Activated T-cell treated with anti-CD3 and anti-CD28 coated beads for 1 hour (primary cell): Measurements from ENCODE around the gene TRMT2A.
A peak's percentile ranks its signal among the peaks of the same experiment; 100 is the strongest.

Experiments
- DNase-seq: peaks from one replicate; pipeline ENCODE4 v3.0.0-alpha.2; 2020; ENCODE audit warnings: low read depth

The TRMT2A gene

DNA sequence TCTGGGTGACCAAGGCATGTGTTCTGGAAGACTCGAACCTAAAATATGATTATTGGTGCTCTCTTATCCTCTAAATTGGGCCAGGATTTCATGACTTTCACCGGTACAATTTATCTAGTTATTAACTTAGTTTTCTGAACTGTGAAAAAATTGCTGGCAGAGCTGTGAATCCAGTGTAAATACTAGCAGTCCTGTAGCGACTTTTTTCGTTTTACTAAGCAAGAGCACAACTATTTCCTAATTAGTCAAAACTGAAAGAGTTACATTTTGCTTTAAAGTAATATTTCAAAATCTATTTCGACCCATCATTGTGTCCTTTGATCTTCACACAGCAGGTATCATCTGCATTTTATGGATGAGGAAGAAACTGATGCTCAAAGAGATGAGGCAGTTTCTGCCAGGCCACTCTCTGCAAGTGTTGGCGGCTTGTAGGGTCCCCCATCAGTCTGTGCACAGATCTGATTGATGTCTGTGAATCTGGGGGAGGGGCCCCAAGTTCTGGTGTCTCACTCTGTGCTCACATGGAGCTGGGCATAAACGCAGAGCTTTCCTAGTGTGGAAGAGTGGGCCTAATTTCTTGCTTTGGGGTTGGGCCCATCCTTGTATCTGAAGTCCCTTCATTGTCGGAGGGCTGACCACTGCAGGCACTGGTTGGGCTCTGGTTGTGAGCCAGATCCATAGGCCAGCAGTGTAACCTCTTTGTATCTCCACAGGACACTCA is 1.4 kb upstream of the TRMT2A start:
- no peak for DNase-seq

DNA sequence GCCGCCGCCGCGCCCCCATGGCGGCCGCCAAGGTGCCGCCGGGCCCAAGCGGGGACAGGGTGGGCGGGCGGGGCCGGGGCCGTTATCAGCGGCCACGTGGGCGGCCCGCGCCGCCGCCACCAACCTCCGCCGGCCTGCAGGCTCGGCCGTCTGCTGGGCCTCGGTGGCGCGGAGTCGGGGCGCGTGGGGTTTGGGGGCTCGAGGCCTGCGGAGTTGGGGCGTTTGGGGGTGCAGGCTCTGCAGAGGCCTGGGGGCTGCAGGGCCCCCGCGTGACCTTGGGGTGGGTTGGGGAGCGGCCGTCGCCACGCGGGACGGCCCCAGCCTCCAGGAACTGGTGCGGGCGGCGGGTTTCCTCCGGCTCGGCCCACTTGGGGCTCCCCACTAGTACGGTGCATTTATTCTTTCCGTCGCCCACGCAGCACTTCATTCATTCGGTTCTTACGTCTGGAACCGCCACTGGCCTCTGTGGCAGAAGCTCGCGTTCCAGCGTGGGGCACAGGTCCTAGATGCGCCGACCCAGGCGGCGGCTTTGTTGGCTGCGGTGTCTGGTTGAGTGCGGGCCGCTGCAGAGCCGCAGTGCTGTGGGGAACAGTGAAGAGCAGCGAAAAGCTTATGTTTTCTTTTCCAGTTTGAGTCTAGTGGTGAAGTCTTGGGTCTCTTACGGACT is 740 bp upstream of the TRMT2A start:
- DNase-seq: peak; percentile 35

DNA sequence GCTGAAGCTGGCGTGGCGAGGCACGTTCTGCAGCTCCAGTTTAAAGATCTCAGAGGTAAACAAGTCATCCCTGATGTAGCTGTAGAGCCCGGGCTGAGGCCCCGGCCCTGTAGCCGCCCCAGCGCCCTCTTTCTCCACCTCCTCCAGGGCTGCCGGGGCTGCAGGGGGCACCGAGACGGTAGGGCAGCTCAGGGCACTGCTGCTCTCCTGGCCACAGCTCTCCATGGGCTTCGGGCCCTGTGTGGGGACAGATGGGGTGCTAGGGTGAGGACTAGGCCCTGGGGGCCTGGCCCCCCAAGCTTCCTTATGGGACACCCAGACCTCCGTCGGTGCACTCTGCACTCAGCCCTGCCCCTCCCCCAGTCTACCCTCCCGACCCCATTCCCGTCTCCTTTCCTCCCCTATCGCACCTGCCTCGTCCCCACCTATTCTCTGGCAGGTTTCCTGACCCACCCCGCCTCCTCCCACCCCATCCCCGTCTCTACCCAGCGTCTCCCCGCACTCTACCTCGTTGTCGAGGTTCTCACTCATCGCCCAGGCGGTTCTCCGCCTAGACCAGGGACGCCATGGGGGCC is 563 bp downstream of the TRMT2A start:
- DNase-seq: no peak

DNA sequence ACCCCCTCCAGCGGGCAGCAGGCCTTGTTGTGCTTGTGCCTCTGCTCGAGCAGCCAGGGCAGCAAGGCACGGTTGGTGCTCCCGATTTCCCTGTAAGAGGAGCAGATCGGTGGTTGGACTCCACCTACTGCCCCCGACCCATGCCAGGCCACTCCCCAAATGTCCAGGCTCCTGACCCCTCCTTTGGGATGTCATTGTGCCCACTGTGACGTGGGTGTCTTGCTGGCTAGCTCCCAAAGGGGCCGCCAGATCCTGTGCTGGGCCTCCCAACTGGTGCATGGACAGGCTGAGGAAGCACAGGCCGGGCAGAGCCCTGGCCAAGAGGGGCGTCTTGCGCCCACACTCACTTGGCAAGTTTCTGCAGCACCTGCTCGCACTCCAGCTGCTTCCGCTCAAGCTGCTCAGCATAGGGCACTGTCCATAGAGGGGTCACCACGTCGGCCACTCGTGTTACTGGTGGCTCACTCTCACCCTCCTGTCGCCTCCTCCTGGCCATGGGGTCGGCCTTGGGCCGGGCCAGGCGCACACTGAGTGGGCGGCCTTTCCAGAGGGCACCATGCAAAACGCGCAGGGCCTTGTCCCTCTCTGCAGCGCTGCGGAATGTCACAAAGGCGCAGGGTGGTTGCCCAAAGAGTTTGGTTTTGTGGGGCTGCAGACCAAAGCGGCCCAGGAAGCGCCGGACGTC is 1.2 kb downstream of the TRMT2A start, which contains the start of gene RANBP1:
Gene RANBP1 (plus strand): TSS at position 414 of the 685 bp plus-strand sequence. CDS start 81 bp downstream, at position 495.
- DNase-seq: no peak

DNA sequence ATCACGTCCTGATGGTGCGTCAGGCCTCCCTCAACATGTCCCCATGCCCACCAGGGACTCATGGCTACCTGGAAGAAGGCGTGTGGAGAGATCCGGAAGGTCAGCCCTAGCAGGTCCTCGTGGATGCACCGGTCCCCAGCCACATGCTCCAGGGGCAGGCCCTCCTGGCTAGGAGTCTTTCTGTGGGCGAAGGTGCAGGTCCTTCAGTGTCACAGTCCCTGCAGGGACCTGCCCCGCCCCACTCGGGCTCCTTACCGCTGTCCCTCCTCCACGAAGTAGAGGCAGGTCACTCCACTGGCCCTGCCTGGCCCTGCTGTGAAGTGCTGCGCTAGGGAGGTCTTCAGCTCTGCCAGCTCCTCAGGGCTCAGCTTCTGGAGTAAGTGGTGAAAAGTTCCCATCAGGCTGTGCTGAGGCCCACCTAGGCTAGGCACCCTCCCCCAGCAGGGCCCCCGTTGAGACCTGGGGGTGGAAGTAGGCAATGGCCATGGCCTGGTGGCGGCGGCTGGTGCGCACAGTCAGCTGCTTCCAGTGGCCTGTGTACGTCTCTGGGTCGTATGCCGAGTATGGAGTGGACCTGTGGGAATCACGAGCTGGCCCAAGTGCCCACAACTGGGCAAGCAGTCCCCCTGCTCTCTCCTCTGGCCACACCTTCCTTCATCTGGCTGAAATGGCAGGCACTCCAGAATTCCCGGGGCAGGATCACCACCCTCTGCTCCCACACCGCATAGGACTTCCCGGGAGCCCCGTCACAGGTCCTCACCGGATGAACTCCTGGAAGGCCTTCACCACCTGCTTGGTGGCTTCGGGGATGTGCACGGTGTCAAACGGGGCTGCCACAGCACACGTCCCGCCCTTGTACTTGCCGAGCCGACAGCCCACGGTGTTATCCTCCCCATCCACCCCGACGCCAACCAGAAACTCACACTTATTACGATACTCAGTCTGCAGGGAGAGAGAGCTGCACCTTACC is 2.2 kb downstream of the TRMT2A start:
- no peak for DNase-seq

DNA sequence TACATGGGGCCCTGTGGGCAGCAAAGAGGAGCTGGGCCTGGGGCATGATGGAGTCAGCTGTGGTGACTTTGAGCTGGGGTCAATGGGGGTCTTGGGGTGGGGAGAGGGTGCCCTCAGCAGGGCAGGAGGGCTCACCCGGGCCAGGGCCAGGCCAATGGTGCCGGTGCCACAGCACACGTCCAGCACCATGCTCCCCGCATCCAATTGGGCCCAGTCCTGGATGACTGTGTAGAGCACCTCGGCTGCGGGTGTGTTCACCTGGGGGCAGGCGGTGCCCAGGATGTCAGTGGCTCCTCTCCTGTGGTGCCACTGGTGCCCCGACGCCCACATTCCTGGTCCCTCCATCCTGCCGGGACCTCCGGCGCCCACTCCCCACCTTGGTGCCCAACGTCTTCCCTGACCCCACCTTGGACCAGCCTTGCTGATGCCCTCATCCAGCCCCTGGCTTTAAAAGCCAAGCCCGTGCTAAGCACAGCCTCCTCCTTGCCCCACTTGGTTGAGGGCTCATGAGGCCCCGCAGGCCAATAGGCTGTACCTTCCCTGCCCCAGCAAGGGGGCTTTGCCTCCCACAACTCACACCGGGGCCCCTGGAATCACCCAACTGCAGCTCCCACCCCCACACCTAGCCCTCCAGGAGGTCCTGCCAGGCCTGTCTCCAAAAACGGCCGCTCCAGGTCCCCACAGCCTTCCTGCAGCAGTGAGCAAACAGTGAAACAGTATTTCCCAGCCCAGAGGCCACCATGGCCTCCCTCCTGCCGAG is 3.3 kb downstream of the TRMT2A start:
- no peak for DNase-seq

DNA sequence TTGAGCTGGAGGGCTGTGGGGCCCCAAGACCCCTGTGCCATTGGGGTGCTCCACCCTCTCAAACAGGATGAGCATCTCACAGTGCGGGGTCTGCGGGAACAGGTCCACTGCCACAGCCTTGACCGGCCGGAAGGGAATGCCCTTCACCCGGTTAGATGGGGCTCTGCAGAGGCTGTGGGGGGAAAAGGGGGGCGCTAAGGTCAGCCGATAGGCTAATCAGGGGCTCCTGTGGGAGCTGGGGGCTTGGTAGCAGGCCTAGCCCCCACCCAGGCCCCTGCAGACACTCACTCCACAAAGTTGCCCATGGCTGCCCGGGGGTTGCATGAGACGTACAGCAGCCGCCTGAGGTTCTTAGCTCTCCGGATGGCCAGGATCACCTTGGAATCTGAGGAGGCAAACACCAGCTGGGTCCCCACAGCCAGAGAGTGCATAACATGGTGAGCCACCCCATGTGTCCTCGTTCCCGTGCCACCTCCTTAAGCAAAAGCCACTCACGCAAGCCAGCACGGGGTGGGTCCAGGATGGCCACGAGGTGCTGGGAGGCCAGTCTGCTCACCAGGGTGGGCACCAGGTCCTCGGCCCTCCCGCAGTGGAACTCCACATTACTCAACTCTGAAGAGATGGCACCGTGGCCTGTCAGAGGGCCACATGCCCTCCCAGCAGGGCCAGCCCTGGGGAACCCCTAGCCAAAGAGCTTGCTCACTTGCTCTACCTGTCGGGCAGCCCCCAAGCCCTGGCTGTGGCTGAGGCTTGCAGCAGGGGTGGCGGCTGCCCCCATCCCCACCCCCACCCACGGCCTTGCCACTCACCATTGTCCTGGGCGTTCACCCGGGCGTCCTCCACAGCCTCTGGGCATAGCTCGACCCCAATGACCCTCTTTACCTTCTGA is 4.2 kb downstream of the TRMT2A start:
- no peak for DNase-seq

DNA sequence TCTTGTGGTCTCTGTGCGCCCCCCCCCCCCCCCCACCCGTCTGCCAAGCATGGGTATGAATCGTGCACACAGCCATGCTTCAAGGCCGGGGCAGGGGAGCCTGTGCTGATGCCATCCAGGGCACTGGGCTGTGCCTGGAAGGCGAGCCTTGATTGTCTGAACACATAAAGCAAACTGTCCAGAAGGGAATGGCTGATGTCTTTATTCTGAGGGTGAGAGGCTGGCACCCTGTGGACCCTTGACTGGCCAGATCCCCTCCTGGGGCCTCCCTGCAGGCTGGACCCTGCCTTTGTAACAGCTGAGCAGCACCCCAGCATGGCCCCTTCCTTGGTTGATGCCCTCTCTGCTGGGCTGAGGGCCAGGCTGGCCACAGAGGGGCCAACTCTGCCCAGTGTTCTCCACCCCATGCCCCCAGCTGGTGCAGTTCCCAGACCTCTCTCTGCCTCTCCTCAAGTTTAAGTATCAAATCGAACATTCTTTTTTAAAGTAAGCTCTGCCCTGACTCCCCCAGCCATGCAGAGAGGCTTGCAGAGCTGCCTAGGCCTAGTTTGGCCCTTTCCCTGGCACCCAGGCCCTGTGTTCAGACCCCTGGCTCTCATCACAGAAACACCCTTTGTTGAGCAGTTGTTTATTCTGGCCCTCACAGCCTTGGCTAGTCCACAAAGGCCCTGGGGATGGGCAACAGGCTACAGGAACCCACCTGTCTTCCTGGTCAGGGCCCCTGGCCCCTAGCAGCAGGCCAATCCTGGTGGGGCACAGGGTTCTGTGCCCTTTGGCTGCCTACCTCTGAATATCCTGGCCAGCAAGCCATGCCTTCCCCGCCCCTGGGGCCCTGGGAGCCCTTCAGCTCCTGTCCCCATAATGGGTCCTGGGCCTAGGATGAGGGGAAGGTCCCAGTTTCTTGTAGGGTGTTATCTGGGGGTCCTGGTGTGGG is 5.1 kb downstream of the TRMT2A start:
- DNase-seq: no peak

DNA sequence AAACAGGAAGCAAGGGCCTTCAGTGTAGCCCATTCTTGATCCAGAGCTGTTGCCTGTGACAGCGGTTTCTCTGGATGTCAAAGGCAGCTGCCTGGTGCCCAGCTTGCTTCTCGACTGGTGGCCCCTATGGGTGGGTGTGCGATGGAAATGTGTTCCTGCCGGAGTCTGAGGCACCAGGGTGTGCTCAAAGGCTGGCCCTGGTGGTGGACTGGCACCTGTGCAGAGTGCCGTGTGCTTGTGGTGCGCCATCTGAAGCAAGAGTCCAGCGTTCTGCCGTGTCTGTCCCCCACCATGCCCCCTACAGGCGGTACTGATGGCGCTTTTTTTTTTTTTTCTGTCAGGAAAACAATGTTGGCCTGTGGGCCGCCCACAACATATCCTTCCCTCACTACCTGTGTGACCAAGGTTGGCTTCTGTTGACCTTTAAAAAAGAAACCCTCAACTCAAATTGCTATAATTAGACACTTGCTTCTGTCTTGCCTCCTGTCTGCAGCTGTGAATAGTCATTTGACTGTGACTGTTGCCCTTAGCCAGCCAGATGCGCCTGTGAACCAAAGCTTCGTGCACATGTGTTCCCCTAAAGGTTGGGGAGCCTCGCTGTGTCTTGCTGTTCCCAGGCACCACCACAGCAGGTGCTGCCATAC is 5.9 kb downstream of the TRMT2A start:
- DNase-seq: no peak

DNA sequence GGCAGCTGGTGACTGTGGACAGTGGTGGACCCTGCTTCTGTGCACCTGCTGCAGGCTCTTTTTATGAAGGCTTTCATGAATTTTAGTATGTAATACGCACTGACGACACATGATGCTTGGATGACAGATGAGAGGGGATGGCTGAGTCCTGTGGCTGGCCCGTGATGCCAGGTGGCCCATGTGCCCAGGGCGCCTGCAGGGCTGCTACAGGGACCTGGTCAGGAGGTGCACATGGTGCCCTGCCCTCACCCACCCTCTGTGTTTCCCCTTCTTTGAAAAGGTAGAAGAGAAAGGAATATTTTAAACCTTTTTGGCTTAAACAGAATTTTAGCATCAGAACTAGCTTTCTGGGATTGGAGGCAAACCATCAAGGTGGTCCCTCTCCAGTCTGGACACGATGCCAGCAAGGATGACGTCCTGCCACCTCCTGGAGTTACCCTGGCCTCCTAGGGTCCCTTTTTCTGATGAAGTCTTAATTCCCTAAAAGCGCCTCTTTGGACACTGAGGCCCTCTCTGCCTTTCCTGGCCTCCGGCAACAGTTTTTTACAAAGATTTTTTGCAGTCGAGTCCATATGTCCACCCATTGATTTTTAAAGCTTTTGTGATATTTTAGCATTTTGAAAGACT is 6.6 kb downstream of the TRMT2A start:
- no peak for DNase-seq

DNA sequence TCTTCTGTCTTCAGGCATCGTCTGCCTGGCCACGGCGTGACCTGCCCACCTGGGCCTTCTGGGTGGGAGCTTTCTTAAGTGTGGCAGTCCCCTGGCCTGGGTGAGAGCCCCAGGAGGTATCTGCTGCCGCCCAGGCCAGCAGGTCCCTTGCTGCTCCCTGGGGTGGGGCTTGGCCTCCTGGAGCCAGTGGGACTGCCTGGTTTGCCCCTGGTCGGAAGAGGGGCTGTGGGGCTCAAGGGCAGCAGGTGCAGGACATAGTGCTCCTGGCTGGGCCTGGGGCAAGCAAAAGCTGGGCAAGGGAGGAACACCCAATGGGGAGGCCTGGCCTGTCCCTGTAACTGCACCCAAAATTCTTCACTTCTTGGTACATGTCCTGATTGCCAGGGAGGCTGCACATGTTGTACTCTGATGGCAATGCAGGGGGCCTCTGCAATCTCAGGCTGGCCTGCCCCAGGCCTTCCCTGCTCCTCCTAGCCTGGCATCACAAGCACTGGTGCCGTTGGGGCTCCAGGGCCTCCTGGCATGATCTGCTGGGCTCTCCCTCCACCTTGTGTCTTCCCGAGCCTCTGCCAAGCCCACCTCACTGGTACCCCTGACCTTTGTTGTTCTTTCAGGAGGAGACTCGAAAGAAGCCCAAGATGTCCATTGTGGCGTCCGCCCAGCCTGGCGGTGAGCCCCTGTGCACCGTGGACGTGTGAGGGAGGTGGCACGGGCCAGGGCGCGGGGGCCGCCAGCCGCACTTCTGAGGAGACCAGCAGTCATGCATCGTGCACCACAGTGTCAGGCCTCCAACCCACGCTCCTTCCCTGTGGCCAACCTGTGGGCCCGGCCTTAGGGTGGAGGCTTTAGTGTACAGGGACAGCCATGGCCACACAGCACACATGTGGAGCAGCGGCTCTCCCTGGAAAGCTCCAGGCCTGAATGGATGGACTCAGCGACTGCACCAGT is 7.3 kb downstream of the TRMT2A start:
- DNase-seq: no peak

DNA sequence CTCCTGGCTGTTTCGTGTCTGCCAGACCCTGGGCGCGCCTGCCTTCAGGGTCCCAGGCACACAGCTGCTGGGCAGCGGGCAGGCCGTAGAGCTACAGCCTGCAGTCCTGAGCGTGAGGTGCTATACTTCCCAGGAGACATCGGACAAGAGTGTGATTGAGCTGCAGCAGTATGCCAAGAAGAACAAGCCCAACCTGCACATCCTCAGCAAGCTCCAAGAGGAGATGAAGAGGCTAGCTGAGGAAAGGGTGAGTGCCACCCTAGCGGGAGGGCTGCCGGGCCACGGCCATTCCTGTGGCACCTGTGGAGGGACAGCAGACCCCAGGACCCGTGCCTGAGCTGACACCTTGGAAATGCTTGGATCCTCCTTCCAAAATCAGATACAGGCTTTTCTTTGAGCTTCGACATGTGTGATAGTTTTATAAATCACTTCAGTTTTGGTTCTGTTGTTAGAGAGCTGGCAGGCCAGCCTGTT is 8.2 kb downstream of the TRMT2A start:
- DNase-seq: no peak

DNA sequence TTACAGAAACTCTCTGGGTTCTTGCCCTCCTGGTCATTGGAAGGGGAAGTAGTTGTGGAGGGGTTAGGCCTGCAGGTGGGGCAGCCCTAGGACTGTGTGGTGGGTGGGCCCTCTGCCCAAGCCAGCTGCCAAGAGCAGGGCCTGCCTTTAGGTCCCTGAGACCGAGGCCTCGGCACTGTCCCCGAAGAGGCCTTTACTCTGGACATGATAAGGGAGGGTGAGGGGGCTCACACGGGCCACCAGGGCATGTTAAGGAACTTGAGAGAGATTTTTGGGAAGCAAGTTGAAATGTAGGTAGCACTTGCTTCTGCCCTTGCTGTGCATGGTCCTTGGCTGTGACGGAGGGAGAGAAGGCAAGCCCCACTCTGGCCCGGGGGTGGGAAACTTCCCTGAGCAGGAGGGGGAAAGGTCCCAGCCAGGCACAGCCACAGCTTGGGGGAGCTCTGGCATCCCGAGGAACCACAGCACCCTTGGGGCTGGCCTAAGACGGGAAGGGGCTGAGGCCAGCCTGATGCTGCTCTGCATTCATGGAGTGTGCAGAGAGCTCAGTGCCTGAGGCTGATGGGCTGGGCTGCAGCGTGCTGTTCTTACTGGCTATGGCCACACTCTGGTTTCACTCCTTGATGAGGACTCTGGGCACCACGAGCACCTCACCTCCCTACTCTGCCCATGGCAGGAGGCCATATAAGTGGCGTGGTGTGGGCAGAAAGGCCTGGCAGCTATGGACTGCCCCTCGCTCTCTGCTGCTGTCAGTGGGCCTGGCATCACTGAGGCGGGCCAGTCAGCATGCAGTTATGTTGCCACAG is 8.9 kb downstream of the TRMT2A start:
- no peak for DNase-seq

DNA sequence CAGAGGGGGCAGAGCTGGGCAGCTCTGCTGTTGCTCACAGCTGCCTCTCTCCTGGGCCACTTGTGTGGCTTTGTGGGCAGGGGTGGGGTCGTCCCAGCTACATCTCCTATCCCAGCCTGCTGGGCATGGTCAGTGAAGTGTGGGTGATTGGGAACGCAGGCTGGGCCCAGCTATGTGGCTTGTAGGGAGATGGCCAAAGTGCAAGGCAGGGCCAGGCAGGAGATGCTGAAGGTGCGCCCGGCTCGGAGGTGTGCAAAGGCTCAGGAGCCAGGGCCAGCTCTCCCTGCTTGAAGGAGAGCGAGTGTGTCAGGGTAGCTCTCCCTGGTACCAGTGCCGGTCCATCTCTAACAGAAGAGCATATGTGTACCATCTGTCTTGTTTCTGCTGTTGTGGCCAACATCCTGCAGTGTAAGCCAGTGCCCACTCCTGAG is 9.5 kb downstream of the TRMT2A start:
- DNase-seq: no peak

DNA sequence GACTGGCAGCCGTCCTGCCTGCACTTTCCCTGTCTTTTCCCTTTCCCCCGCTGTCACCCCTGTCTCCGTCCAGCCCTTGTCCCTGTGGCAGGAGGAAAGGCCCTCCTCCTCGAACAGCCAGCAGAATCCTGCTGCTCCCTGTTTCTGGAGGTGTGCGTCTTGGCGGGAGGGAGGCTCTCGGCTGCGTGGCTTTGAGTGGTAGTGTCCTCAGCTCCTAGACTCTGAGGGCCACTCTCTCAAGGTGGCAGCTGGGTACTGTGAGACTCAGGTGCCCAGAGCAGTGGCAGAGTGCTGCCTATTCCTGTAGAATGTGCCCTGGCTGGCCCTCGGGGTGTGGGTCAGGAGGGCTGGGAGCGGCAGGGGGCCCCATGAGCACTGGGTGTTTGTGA is 10.2 kb downstream of the TRMT2A start:
- DNase-seq: no peak
